Keratinocyte (primary cell): ENCODE results near the gene MRPL50. TPM values are rescaled to one million over a fixed set of nuclear protein-coding genes. Genes with fewer than 3 reads are reported as not detected.

ENCODE experiments used
- DNase-seq: peaks from one replicate; pipeline ENCODE4 v3.0.0-alpha.2; 2011; ENCODE audit warnings: low read depth, missing footprints, low spot score
- FAIRE-seq: peaks from 2 replicates; lab custom pipeline; 2011; peaks lifted over from hg19 to GRCh38; lab: Jason Lieb, UNC
- H2AFZ ChIP-seq: 2 replicates; pipeline ENCODE4 v1.6.0; 2012; ENCODE audit warnings: low read length, control low read depth, inconsistent platforms; ENCODE audit not compliant: control insufficient read depth
- H3K27ac ChIP-seq: 2 replicates; pipeline ENCODE4 v1.5.1; 2011; ENCODE audit warnings: low read length; ENCODE audit not compliant: control insufficient read depth, insufficient read depth
- H3K27me3 ChIP-seq: 3 replicates; pipeline ENCODE4 v1.6.0; 2011; ENCODE audit warnings: low read length; ENCODE audit not compliant: control insufficient read depth, insufficient read depth; ENCODE audit errors: extremely low read depth
- H3K36me3 ChIP-seq, 2 experiments: 2 replicates in 1 of 2; 3 replicates in 1 of 2; pipeline ENCODE4 v1.5.1; 2011; ENCODE audit warnings: low read length in 2 of 2, mild to moderate bottlenecking in 1 of 2; ENCODE audit not compliant: control insufficient read depth in 2 of 2, insufficient read depth in 2 of 2; ENCODE audit errors: extremely low read depth in 1 of 2
- H3K4me1 ChIP-seq: 3 replicates; pipeline ENCODE4 v1.5.1; 2011; ENCODE audit warnings: low read length; ENCODE audit not compliant: control insufficient read depth, insufficient read depth; ENCODE audit errors: extremely low read depth
- H3K4me2 ChIP-seq: 3 replicates; pipeline ENCODE4 v1.6.0; 2011; ENCODE audit warnings: low read depth, low read length; ENCODE audit not compliant: control insufficient read depth, insufficient read depth; ENCODE audit errors: extremely low read depth
- H3K4me3 ChIP-seq, 3 experiments: fragments of 200-600 bp in 1 of 3; sonication (generic) in 1 of 3; 2 replicates in 2 of 3; 3 replicates in 1 of 3; pipeline ENCODE4 v1.5.1; 2011 to 2016; ENCODE audit warnings: low read length in 3 of 3, mild to moderate bottlenecking in 3 of 3, control low read depth in 2 of 3, inconsistent platforms in 1 of 3, low read depth in 1 of 3, mixed read lengths in 1 of 3, mixed run types in 1 of 3, moderate library complexity in 1 of 3; ENCODE audit not compliant: control insufficient read depth in 2 of 3, insufficient read depth in 2 of 3; ENCODE audit errors: extremely low read depth in 1 of 3
- H3K79me2 ChIP-seq: 2 replicates; pipeline ENCODE4 v1.6.0; 2012; ENCODE audit warnings: low read length; ENCODE audit not compliant: control insufficient read depth, insufficient read depth
- H3K9ac ChIP-seq: 3 replicates; pipeline ENCODE4 v1.6.0; 2011; ENCODE audit warnings: low read length; ENCODE audit not compliant: control insufficient read depth, insufficient read depth; ENCODE audit errors: extremely low read depth
- H3K9me1 ChIP-seq: 3 replicates; pipeline ENCODE4 v1.6.0; 2011; ENCODE audit warnings: low read length; ENCODE audit not compliant: control insufficient read depth, insufficient read depth; ENCODE audit errors: extremely low read depth
- H3K9me3 ChIP-seq: 2 replicates; pipeline ENCODE4 v1.5.1; 2012; ENCODE audit warnings: low read depth, low read length; ENCODE audit not compliant: control insufficient read depth
- H4K20me1 ChIP-seq: 3 replicates; pipeline ENCODE4 v1.6.0; 2011; ENCODE audit warnings: low read length; ENCODE audit not compliant: control insufficient read depth, insufficient read depth; ENCODE audit errors: extremely low read depth
- EZH2 ChIP-seq: IDR thresholded peaks from one replicate; pipeline ENCODE4 v1.6.1; 2012; ENCODE audit warnings: inconsistent platforms, mild to moderate bottlenecking, low read length, moderate library complexity
- dilution Hi-C: fragments of 300-500 bp; cut with MboI; formaldehyde crosslinking; loops from one replicate; pipeline ENCODE4 v1.7.0; 2020; ENCODE audit warnings: low sequenced_read_pairs; ENCODE audit not compliant: extremely low pct_ligation_motif_present
- polyA plus RNA-seq, 5 experiments: library from polyadenylated mRNA; depleted of rRNA in 3 of 5; stranded (reverse) in 3 of 5; stranded (forward) in 1 of 5; unstranded in 1 of 5; fragments of >200 nt; gene quantifications; 1 replicate in 1 of 5; 2 replicates in 3 of 5; 3 replicates in 1 of 5; pipeline versions ENCODE4 v1.2.1 to v1.2.3, GENCODE V29; 2011 to 2012; ENCODE audit warnings: missing spikeins in 2 of 5, low read depth in 1 of 5, low replicate concordance in 1 of 5
- TF ChIP-seq, protein P1 (sequence below), 3 experiments: IDR thresholded peaks in 1 of 3; conservative IDR thresholded peaks in 1 of 3; optimal IDR thresholded peaks in 1 of 3; 2 replicates in 2 of 3; 3 replicates in 1 of 3; pipeline versions ENCODE3 to v1.5.1; 2011; ENCODE audit warnings: low read length in 3 of 3, mild to moderate bottlenecking in 3 of 3, moderate library complexity in 2 of 3, control low read depth in 1 of 3, inconsistent platforms in 1 of 3; ENCODE audit not compliant: insufficient read depth in 2 of 3; ENCODE audit errors: extremely low read depth in 1 of 3

The MRPL50 gene
- polyA plus RNA-seq, 1 donor (not counting 4 experiments of a cell fraction or from before 2014, with no cell fraction given): 24.0 TPM

DNA sequence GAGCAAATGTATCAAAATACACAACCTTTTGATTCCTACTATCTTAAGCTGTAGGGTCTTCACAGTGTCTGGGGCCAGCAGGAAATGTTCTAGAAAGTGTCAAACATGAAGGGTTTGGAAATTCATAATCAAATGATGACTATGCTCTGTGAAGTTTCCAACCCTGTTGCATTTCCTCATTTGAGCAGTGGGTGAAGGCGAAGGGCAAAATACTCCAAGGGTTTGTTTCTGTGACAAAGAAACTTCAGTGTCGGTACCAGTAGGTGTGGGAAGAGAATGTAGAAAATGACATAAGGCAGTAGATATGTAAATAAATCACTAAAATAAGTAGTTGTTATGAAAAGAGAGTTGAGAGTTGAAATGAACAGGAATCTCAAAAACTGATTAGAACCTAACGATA, 36.6 kb upstream of the MRPL50 start:
- DNase-seq (no peak), FAIRE-seq (no peak)
- Histone ChIP-seq H3K4me3 (no peak overlapping the region), H2AFZ (no peak overlapping the region), H3K4me2 (no peak overlapping the region), H3K9me1 (no peaks in the 10 kb centered on the region), H4K20me1 (no peaks in the 10 kb centered on the region), H3K9me3 (no peaks in the 10 kb centered on the region), H3K36me3 (no peaks in the 10 kb centered on the region), H3K4me1 (no peaks in the 10 kb centered on the region), H3K27me3 (no peaks in the 10 kb centered on the region), H3K27ac (no peak overlapping the region), H3K9ac (no peak overlapping the region), H3K79me2 (no peaks in the 10 kb centered on the region)
- TF ChIP-seq, protein P1, sequence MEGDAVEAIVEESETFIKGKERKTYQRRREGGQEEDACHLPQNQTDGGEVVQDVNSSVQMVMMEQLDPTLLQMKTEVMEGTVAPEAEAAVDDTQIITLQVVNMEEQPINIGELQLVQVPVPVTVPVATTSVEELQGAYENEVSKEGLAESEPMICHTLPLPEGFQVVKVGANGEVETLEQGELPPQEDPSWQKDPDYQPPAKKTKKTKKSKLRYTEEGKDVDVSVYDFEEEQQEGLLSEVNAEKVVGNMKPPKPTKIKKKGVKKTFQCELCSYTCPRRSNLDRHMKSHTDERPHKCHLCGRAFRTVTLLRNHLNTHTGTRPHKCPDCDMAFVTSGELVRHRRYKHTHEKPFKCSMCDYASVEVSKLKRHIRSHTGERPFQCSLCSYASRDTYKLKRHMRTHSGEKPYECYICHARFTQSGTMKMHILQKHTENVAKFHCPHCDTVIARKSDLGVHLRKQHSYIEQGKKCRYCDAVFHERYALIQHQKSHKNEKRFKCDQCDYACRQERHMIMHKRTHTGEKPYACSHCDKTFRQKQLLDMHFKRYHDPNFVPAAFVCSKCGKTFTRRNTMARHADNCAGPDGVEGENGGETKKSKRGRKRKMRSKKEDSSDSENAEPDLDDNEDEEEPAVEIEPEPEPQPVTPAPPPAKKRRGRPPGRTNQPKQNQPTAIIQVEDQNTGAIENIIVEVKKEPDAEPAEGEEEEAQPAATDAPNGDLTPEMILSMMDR (optimal IDR thresholded peaks at IDR 0.05 in 1 of 3, IDR thresholded peaks at IDR 0.05 in 1 of 3, conservative IDR thresholded peaks at IDR 0.05 in 1 of 3; ENCODE audit: extremely low read depth in 1 of 3, insufficient read depth in 2 of 3, low read length in 3 of 3): no peak
- no peak for TF ChIP-seq EZH2
- dilution Hi-C loops: no loop called here

DNA sequence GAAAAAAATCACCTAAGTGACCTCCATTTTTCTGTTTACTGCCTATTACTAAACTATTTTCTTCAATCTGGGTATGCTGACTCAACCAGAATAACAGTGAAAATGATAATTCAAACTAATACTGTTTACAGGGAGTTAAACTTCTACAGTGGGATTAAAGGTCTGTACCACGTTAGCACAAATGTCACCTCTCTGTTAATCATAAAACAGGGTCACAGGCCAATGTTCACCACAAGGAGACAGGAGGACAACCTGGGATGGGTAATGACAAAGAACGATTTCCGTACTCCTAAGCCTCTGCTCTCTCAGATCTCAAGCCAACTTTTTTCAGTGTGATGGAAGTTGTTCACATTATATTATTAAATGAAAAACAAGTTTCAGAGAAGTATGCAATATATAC, 34.8 kb upstream of the MRPL50 start:
- H3K36me3 ChIP-seq: no peaks in the 10 kb centered on the region
- H3K27ac ChIP-seq: no peak overlapping the region
- TF ChIP-seq EZH2: no peak
- TF ChIP-seq, protein P1 (optimal IDR thresholded peaks at IDR 0.05 in 1 of 3, IDR thresholded peaks at IDR 0.05 in 1 of 3, conservative IDR thresholded peaks at IDR 0.05 in 1 of 3; ENCODE audit: extremely low read depth in 1 of 3, insufficient read depth in 2 of 3, low read length in 3 of 3): no peak
- H3K9ac ChIP-seq: no peak overlapping the region
- no peak overlapping the region for H3K4me3 ChIP-seq
- dilution Hi-C loops: no loop called here
- DNase-seq: no peak
- H3K9me3 ChIP-seq: no peaks in the 10 kb centered on the region
- no peak overlapping the region for H3K4me2 ChIP-seq
- H3K27me3 ChIP-seq: no peaks in the 10 kb centered on the region
- no peak for FAIRE-seq
- H3K79me2 ChIP-seq: no peaks in the 10 kb centered on the region
- no peaks in the 10 kb centered on the region for H4K20me1 ChIP-seq
- no peak overlapping the region for H2AFZ ChIP-seq
- H3K4me1 ChIP-seq: no peaks in the 10 kb centered on the region
- no peaks in the 10 kb centered on the region for H3K9me1 ChIP-seq
